WTC11 (cell line): ENCODE data around the gene ESPN. TPM values are rescaled to one million over a fixed set of nuclear protein-coding genes. Genes with fewer than 3 reads are reported as not detected.
A peak's percentile ranks its signal among the peaks of the same experiment; 100 is the strongest.

ENCODE experiments used
- ATAC-seq: fragments of 200-7000 bp; cut with Tn5 transposase; 2 replicates; pipeline ENCODE4 v1.10.0; 2021; ENCODE audit warnings: mild to moderate bottlenecking, moderate library complexity
- CTCF ChIA-PET: fragments of 300-600 bp; sonication (Branson Sonifier 250); formaldehyde crosslinking; loops from one replicate; lab custom pipeline; 2021; ENCODE audit warnings: antibody characterized with exemption; lab: Charles Lee
- POLR2A ChIA-PET: fragments of 350-600 bp; sonication (Branson Sonifier 250); formaldehyde crosslinking; loops from one replicate; lab custom pipeline; 2021; ENCODE audit warnings: antibody characterized with exemption; lab: Charles Lee
- DNase-seq: peaks from one replicate; pipeline ENCODE4 v3.0.0; 2021; ENCODE audit warnings: low spot score
- H3K27ac Mint-ChIP-seq: 2 replicates; pipeline ENCODE4 v1.8.0; 2021; ENCODE audit warnings: mixed read lengths
- H3K27me3 Mint-ChIP-seq: 2 replicates; pipeline ENCODE4 v1.8.0; 2021; ENCODE audit warnings: low read depth, mild to moderate bottlenecking, moderate library complexity, mixed read lengths
- H3K36me3 Mint-ChIP-seq: 2 replicates; pipeline ENCODE4 v1.8.0; 2021; ENCODE audit warnings: mixed read lengths
- H3K4me1 Mint-ChIP-seq: 2 replicates; pipeline ENCODE4 v1.8.0; 2022; ENCODE audit warnings: mixed read lengths
- H3K4me3 Mint-ChIP-seq: 2 replicates; pipeline ENCODE4 v1.8.0; 2021; ENCODE audit warnings: mild to moderate bottlenecking, moderate library complexity, mixed read lengths
- H3K9me3 Mint-ChIP-seq: 2 replicates; pipeline ENCODE4 v1.8.0; 2021; ENCODE audit warnings: mixed read lengths
- CREB1 ChIP-seq: sonication (generic); formaldehyde crosslinking; IDR thresholded peaks from 2 replicates; pipeline ENCODE4 v1.8.0; 2023; ENCODE audit warnings: mild to moderate bottlenecking, missing genetic modification reagents
- E2F4 ChIP-seq: sonication (generic); formaldehyde crosslinking; IDR thresholded peaks from 2 replicates; pipeline ENCODE4 v1.8.1; 2022; ENCODE audit warnings: low read depth, mild to moderate bottlenecking, moderate library complexity, missing genetic modification reagents, borderline replicate concordance
- ERG ChIP-seq: fragments of 250-450 bp; sonication (Bioruptor Pico); IDR thresholded peaks from 2 replicates; pipeline ENCODE4 v1.8.0; 2021; ENCODE audit warnings: mild to moderate bottlenecking
- FOXJ3 ChIP-seq: sonication (generic); formaldehyde crosslinking; IDR thresholded peaks from 2 replicates; pipeline ENCODE4 v1.9.0; 2021; ENCODE audit warnings: missing genetic modification reagents, mild to moderate bottlenecking, borderline replicate concordance
- FOXP1 ChIP-seq: sonication (generic); formaldehyde crosslinking; IDR thresholded peaks from 2 replicates; pipeline ENCODE4 v1.8.0; 2022; ENCODE audit warnings: missing genetic modification reagents, mild to moderate bottlenecking, moderate library complexity, borderline replicate concordance
- GABPB1 ChIP-seq: sonication (generic); formaldehyde crosslinking; IDR thresholded peaks from 2 replicates; pipeline ENCODE4 v1.8.1; 2023; ENCODE audit warnings: mild to moderate bottlenecking, missing genetic modification reagents
- IRF2 ChIP-seq: sonication (generic); formaldehyde crosslinking; IDR thresholded peaks from 2 replicates; pipeline ENCODE4 v1.8.0; 2022; ENCODE audit warnings: low read depth, missing genetic modification reagents, borderline replicate concordance
- JUN ChIP-seq: sonication (generic); formaldehyde crosslinking; IDR thresholded peaks from 2 replicates; pipeline ENCODE4 v1.8.0; 2023; ENCODE audit warnings: mild to moderate bottlenecking, missing genetic modification reagents
- PRDM15 ChIP-seq: sonication (generic); formaldehyde crosslinking; IDR thresholded peaks from 2 replicates; pipeline ENCODE4 v1.8.0; 2022; ENCODE audit warnings: missing genetic modification reagents
- USF2 ChIP-seq: sonication (generic); formaldehyde crosslinking; IDR thresholded peaks from 2 replicates; pipeline ENCODE4 v1.8.1; 2023; ENCODE audit warnings: mild to moderate bottlenecking, missing genetic modification reagents, moderate library complexity
- ZBTB21 ChIP-seq: sonication (generic); formaldehyde crosslinking; IDR thresholded peaks from 2 replicates; pipeline ENCODE4 v1.8.1; 2023; ENCODE audit warnings: mild to moderate bottlenecking, missing genetic modification reagents, borderline replicate concordance
- ZNF138 ChIP-seq: sonication (generic); formaldehyde crosslinking; conservative IDR thresholded peaks from 2 replicates; pipeline ENCODE4 v1.8.1; 2022; ENCODE audit warnings: mild to moderate bottlenecking, moderate library complexity, missing genetic modification reagents
- ZNF263 ChIP-seq: sonication (generic); formaldehyde crosslinking; IDR thresholded peaks from 2 replicates; pipeline ENCODE4 v1.8.1; 2022; ENCODE audit warnings: low read depth, mild to moderate bottlenecking, moderate library complexity, missing genetic modification reagents
- ZNF317 ChIP-seq: sonication (generic); formaldehyde crosslinking; IDR thresholded peaks from 2 replicates; pipeline ENCODE4 v1.8.1; 2023; ENCODE audit warnings: low read depth, mild to moderate bottlenecking, moderate library complexity, missing genetic modification reagents, borderline replicate concordance
- total RNA-seq: library from RNA; stranded (reverse); gene quantifications from 3 replicates; pipeline ENCODE4 v1.2.3, GENCODE V29; 2021

The ESPN gene
- total RNA-seq, 1 experiment from 2014 or later = 46.1 TPM

- H3K27me3 Mint-ChIP-seq = peaks cover 8% of the 10 kb centered on the region; the same call in 1 of the 2 replicates
- H3K36me3 Mint-ChIP-seq = no peaks in the 10 kb centered on the region
- ChIA-PET POLR2A (interaction anchor here (0.8 to 1.0 kb wide), 2 partner anchors 89 to 1151 kb away, joined by 3 to 4 read pairs; partner anchors contain the start of gene ZBTB48), CTCF (interaction anchor here (0.7 to 10.3 kb wide), 16 partner anchors 10 to 155 kb away, joined by 3 to 179 read pairs (median 6); partner anchors contain the start of genes NOL9, TNFRSF25 and ZBTB48)
- peak overlapping the region; percentile 77 for H3K27ac Mint-ChIP-seq
- no peaks in the 10 kb centered on the region for H3K9me3 Mint-ChIP-seq
- H3K4me3 Mint-ChIP-seq = peak overlapping the region; percentile 77
- H3K4me1 Mint-ChIP-seq = peaks cover 36% of the 10 kb centered on the region
- TF ChIP-seq FOXP1 (CRISPR knock-in tag) (0 out of 2 replicates have a peak, but pooled peaks have one; percentile 5), E2F4 (no peak), ZNF138 (no peak), GABPB1 (CRISPR knock-in tag) (no peak)
- ATAC-seq (no peak), DNase-seq (no peak)
These were observed 66.5 kb downstream of the ESPN start for GRCh38 chr1:6491081-6491449.

GRCh38 chr1:6491480-6491962 lies 66.9 kb downstream of the ESPN start, which contains the start of gene PLEKHG5:
PLEKHG5 (minus strand) TSS chr1:6491667; CDS start chr1:6477571, 14,096 bp downstream.
- Mint-ChIP-seq H3K27ac (peak within 1 kb of the TSS; percentile 77), H3K36me3 (no peaks in the 10 kb centered on the region), H3K27me3 (peaks cover 12% of the 10 kb centered on the region), H3K4me3 (peak within 1 kb of the TSS; percentile 77), H3K4me1 (peaks cover 36% of the 10 kb centered on the region), H3K9me3 (no peaks in the 10 kb centered on the region)
- DNase-seq (no peak), ATAC-seq (no peak)
- ChIA-PET POLR2A (no interaction called here), CTCF (interaction anchor here (0.7 to 10.3 kb wide), 13 partner anchors 10 to 155 kb away, joined by 3 to 179 read pairs (median 7); partner anchors contain the start of gene ZBTB48)
- TF ChIP-seq ZNF263 (CRISPR knock-in tag) (peak; percentile 73; the same call in 1 of the 2 replicates), ERG (CRISPR knock-in tag) (no peak)

- peak overlapping the region; percentile 77 for H3K4me3 Mint-ChIP-seq
- ATAC-seq = no peak
- H3K27me3 Mint-ChIP-seq = peaks cover 15% of the 10 kb centered on the region
- POLR2A ChIA-PET = no interaction called here
- TF ChIP-seq PRDM15 (CRISPR knock-in tag) = no peak
- TF ChIP-seq ZBTB21 (CRISPR knock-in tag) = no peak
- TF ChIP-seq ERG (CRISPR knock-in tag) = no peak
- TF ChIP-seq IRF2 (CRISPR knock-in tag) = no peak
- no peak for TF ChIP-seq FOXJ3 (CRISPR knock-in tag)
- no peak for TF ChIP-seq CREB1 (CRISPR knock-in tag)
- TF ChIP-seq ZNF317 (CRISPR knock-in tag) = no peak
- TF ChIP-seq JUN (CRISPR knock-in tag) = no peak
- no peak for TF ChIP-seq USF2
- H3K9me3 Mint-ChIP-seq = no peaks in the 10 kb centered on the region
- no peak for DNase-seq
- CTCF ChIA-PET = interaction anchor here (1.2 to 10.3 kb wide), 10 partner anchors 11 to 154 kb away, joined by 3 to 179 read pairs (median 6); no protein-coding TSS in a partner anchor
- peaks cover 34% of the 10 kb centered on the region for H3K4me1 Mint-ChIP-seq
- no peaks in the 10 kb centered on the region for H3K36me3 Mint-ChIP-seq
- 0 out of 2 replicates have a peak overlapping the region, but pooled peaks have one; percentile 77 for H3K27ac Mint-ChIP-seq
These were observed 67.4 kb downstream of the ESPN start for GRCh38 chr1:6491966-6492365.
